Fibroblast of lung (primary cell): ENCODE data around the gene AMMECR1L.

ENCODE experiments used
- CTCF ChIP-seq, 2 donors: IDR thresholded peaks in 1 of 2; conservative IDR thresholded peaks in 1 of 2; 1 replicate in 1 of 2; 2 replicates in 1 of 2; pipeline ENCODE4 v1.5.1; 2011 to 2012; ENCODE audit warnings: low read length in 2 of 2, control low read depth in 1 of 2, inconsistent platforms in 1 of 2, low read depth in 1 of 2, mild to moderate bottlenecking in 1 of 2
- EZH2 ChIP-seq: IDR thresholded peaks from 2 replicates; pipeline ENCODE4 v1.5.1; 2012; ENCODE audit warnings: low read length, control low read depth, mild to moderate bottlenecking; ENCODE audit errors: missing control alignments

DNA sequence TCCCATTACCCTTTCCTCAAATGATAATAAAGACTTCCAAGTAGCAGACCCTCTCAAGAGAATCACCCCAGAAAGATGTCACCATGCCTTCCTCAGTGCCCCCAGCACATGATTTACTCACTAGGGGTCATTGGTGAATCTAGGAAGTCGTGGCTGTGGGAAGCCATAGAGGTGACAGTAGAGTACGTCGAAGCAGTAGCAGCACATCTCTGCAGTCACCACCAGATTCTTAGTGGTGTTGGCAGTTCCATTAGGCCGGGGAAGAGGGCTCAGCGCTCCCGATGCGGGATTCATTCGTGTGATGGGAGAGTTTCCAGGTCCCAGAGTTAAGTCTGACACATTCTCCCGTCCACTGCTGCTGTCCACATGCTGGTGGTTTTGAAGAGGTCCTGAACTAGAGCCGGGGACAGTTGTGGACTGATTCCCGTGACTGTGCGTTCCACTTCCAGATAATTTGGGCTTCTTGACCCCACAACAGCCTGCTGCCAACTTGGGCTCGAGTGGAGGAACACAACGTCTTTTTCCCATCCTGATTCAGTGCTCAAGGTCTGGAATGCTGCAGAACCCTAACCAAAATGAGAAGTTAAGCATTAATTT lies 12.0 kb downstream of the AMMECR1L start:
- TF ChIP-seq CTCF (conservative IDR thresholded peaks at IDR 0.05 in 1 of 2, IDR thresholded peaks at IDR 0.05 in 1 of 2; ENCODE audit: low read depth in 1 of 2, low read length in 2 of 2) = no peak
- no peak for TF ChIP-seq EZH2
